ENCODE data around the gene THBS2.

- no peak for TF ChIP-seq CTCF (IDR thresholded peaks at IDR 0.05)
- TF ChIP-seq EZH2 (IDR thresholded peaks at IDR 0.05) = no peak
Observed at GRCh38 chr6:169217972-169218371, 35.7 kb downstream of the THBS2 start.
